Large intestine (tissue), 3 donors: Measurements from ENCODE around the gene CDC25C. TPM values are rescaled to one million over a fixed set of nuclear protein-coding genes. Genes with fewer than 3 reads are reported as not detected.
"Not testable (repeated sequence)": the region's sequence is repeated elsewhere in the genome, so short reads cannot be mapped to it uniquely, and the experiment has no call there.

Source experiments
- DNase-seq, 2 donors: peaks; one replicate each; pipeline versions ENCODE4 v3.0.0 to v3.0.0-alpha.2; 2013
- H3K27ac ChIP-seq: one replicate; pipeline ENCODE4 v1.5.1; 2013; ENCODE audit warnings: low read length
- H3K27me3 ChIP-seq: 2 replicates; pipeline ENCODE4 v1.6.1; 2013; ENCODE audit warnings: low read length; ENCODE audit not compliant: control insufficient read depth, insufficient read depth
- H3K36me3 ChIP-seq: 2 replicates; pipeline ENCODE4 v1.6.1; 2013; ENCODE audit warnings: low read length; ENCODE audit not compliant: control insufficient read depth, insufficient read depth
- H3K4me1 ChIP-seq: one replicate; pipeline ENCODE4 v1.6.1; 2013; ENCODE audit warnings: low read length; ENCODE audit not compliant: control insufficient read depth, insufficient read depth
- H3K4me3 ChIP-seq: one replicate; pipeline ENCODE4 v1.5.1; 2013; ENCODE audit warnings: low read length
- H3K9me3 ChIP-seq: one replicate; pipeline ENCODE4 v1.6.1; 2013; ENCODE audit warnings: mild to moderate bottlenecking, low read depth, low read length, moderate library complexity; ENCODE audit not compliant: control insufficient read depth
- WGBS: methylation state at CpG from one replicate; pipeline ENCODE4 v1.1.5; 2013; ENCODE audit warnings: low lambda C conversion rate; ENCODE audit not compliant: insufficient coverage; 5-methylcytosine and 5-hydroxymethylcytosine counted together
- polyA plus RNA-seq: library from polyadenylated mRNA; unstranded; fragments of 120-200 nt; gene quantifications from one replicate; pipeline ENCODE4 v1.2.1, GENCODE V29; 2013

The CDC25C gene
- polyA plus RNA-seq, 1 donor, result 4.5 TPM

GRCh38 chr5:138330813-138331448 is 673 bp downstream of the CDC25C start:
- DNase-seq, result peak in 1 of 2 donors; percentile 33
- peak overlapping the region; percentile 38 for H3K27ac ChIP-seq

GRCh38 chr5:138318211-138318610 is 13.4 kb downstream of the CDC25C start:
- H3K36me3 ChIP-seq, H3K27me3 ChIP-seq, H3K27ac ChIP-seq, H3K4me1 ChIP-seq, DNase-seq, H3K4me3 ChIP-seq, H3K9me3 ChIP-seq: not testable (repeated sequence)
- WGBS, result 100% methylated on average over 1 of the region's 4 CpGs

More at GRCh38 chr5:138330813-138331448, 673 bp downstream of the CDC25C start:
- no CpG with 5 or more reads among the region's 12 CpGs for WGBS
- Histone ChIP-seq H3K36me3 (no peaks in the 10 kb centered on the region), H3K9me3 (no peaks in the 10 kb centered on the region), H3K4me3 (peak overlapping the region; percentile 54), H3K27me3 (no peaks in the 10 kb centered on the region), H3K4me1 (peaks cover 7% of the 10 kb centered on the region)

GRCh38 chr5:138316355-138316754 is 15.2 kb downstream of the CDC25C start:
- Histone ChIP-seq H3K36me3 (no peaks in the 10 kb centered on the region), H3K27ac (no peak overlapping the region), H3K9me3 (no peaks in the 10 kb centered on the region), H3K27me3 (no peaks in the 10 kb centered on the region), H3K4me1 (no peaks in the 10 kb centered on the region), H3K4me3 (no peak overlapping the region)
- no CpG with 5 or more reads among the region's 3 CpGs for WGBS
- DNase-seq, result no peak

- Histone ChIP-seq H3K9me3 (no peaks in the 10 kb centered on the region), H3K27me3 (no peaks in the 10 kb centered on the region), H3K4me1 (no peaks in the 10 kb centered on the region), H3K4me3 (no peak overlapping the region), H3K27ac (no peak overlapping the region), H3K36me3 (no peaks in the 10 kb centered on the region)
- no peak for DNase-seq
- no CpG with 5 or more reads among the region's 7 CpGs for WGBS
These were observed 15.8 kb downstream of the CDC25C start for GRCh38 chr5:138315751-138316278.

- no peaks in the 10 kb centered on the region for H3K36me3 ChIP-seq
- H3K4me1 ChIP-seq, result no peaks in the 10 kb centered on the region
- DNase-seq, result no peak
- no peak overlapping the region for H3K27ac ChIP-seq
- no peak overlapping the region for H3K4me3 ChIP-seq
- H3K9me3 ChIP-seq, result no peaks in the 10 kb centered on the region
- no CpG with 5 or more reads among the region's 1 CpG for WGBS
- no peaks in the 10 kb centered on the region for H3K27me3 ChIP-seq
These were observed 25.8 kb downstream of the CDC25C start for GRCh38 chr5:138305797-138306196.

- WGBS, result 100% methylated on average over 1 of the region's 6 CpGs
- H3K4me3 ChIP-seq, result no peak overlapping the region
- no peak for DNase-seq
- H3K27ac ChIP-seq, result no peak overlapping the region
- no peaks in the 10 kb centered on the region for H3K27me3 ChIP-seq
- no peaks in the 10 kb centered on the region for H3K9me3 ChIP-seq
- no peaks in the 10 kb centered on the region for H3K4me1 ChIP-seq
- no peaks in the 10 kb centered on the region for H3K36me3 ChIP-seq
These were observed 28.2 kb downstream of the CDC25C start for GRCh38 chr5:138303372-138303771.

- no peak for DNase-seq
- H3K4me3 ChIP-seq, result no peak overlapping the region
- H3K9me3 ChIP-seq, result no peaks in the 10 kb centered on the region
- no peak overlapping the region for H3K27ac ChIP-seq
- peaks cover 16% of the 10 kb centered on the region for H3K36me3 ChIP-seq
- no peaks in the 10 kb centered on the region for H3K27me3 ChIP-seq
- WGBS, result 90% methylated on average over 2 of the region's 3 CpGs
- no peaks in the 10 kb centered on the region for H3K4me1 ChIP-seq
These were observed 42.3 kb downstream of the CDC25C start for GRCh38 chr5:138289296-138289695.

GRCh38 chr5:138287246-138287645 is 44.4 kb downstream of the CDC25C start:
- H3K27me3 ChIP-seq, result no peaks in the 10 kb centered on the region
- H3K9me3 ChIP-seq, result no peaks in the 10 kb centered on the region
- no peak overlapping the region for H3K27ac ChIP-seq
- H3K36me3 ChIP-seq, result peaks cover 18% of the 10 kb centered on the region
- WGBS, result no CpG with 5 or more reads among the region's 1 CpG
- no peaks in the 10 kb centered on the region for H3K4me1 ChIP-seq
- no peak for DNase-seq
- H3K4me3 ChIP-seq, result no peak overlapping the region

- Histone ChIP-seq H3K9me3 (no peaks in the 10 kb centered on the region), H3K27ac (no peak overlapping the region), H3K4me3 (no peak overlapping the region), H3K4me1 (no peaks in the 10 kb centered on the region), H3K27me3 (no peaks in the 10 kb centered on the region), H3K36me3 (peaks cover 18% of the 10 kb centered on the region)
- no CpG with 5 or more reads among the region's 7 CpGs for WGBS
- peak; percentile 53 to 65 for DNase-seq
These were observed 48.5 kb downstream of the CDC25C start for GRCh38 chr5:138282920-138283742.

GRCh38 chr5:138280915-138281314 is 50.7 kb downstream of the CDC25C start:
- no peak overlapping the region for H3K4me3 ChIP-seq
- no peak overlapping the region for H3K27ac ChIP-seq
- no peak for DNase-seq
- H3K9me3 ChIP-seq, result no peaks in the 10 kb centered on the region
- H3K36me3 ChIP-seq, result peaks cover 10% of the 10 kb centered on the region
- no peaks in the 10 kb centered on the region for H3K27me3 ChIP-seq
- peaks cover under 1% of the 10 kb centered on the region for H3K4me1 ChIP-seq
